ENCODE results near the gene PDCL3. TPM values are rescaled to one million over a fixed set of nuclear protein-coding genes. Genes with fewer than 3 reads are reported as not detected.

PDCL3 gene
- total RNA-seq: 17.1 and 25.5 TPM in 2 replicates

GRCh38 chr2:100562613-100563406 lies at the start of gene PDCL3:
TSS of gene PDCL3 (plus strand) at chr2:100562993. CDS start at chr2:100563068, 75 bp downstream.
- no peak for TF ChIP-seq CTCF (IDR thresholded peaks at IDR 0.05; ENCODE audit: insufficient read depth, low read depth, low read length)
- peak within 1 kb of the TSS; percentile 87 for H3K4me3 ChIP-seq (ENCODE audit: low read depth, low read length)
- DNase-seq (ENCODE audit: low read depth): peak; percentile 99

- no peak for DNase-seq (ENCODE audit: low read depth)
- H3K4me3 ChIP-seq (ENCODE audit: low read depth, low read length): no peak overlapping the region
- TF ChIP-seq CTCF (IDR thresholded peaks at IDR 0.05; ENCODE audit: insufficient read depth, low read depth, low read length): no peak
These were observed 49.1 kb upstream of the PDCL3 start for GRCh38 chr2:100513650-100514049.

GRCh38 chr2:100517556-100517955 lies 45.2 kb upstream of the PDCL3 start:
- TF ChIP-seq CTCF (IDR thresholded peaks at IDR 0.05; ENCODE audit: insufficient read depth, low read depth, low read length): no peak
- no peak overlapping the region for H3K4me3 ChIP-seq (ENCODE audit: low read depth, low read length)
- no peak for DNase-seq (ENCODE audit: low read depth)

GRCh38 chr2:100518801-100519200 lies 44.0 kb upstream of the PDCL3 start:
- H3K4me3 ChIP-seq (ENCODE audit: low read depth, low read length): no peak overlapping the region
- DNase-seq (ENCODE audit: low read depth): no peak
- TF ChIP-seq CTCF (IDR thresholded peaks at IDR 0.05; ENCODE audit: insufficient read depth, low read depth, low read length): no peak

- no peak for TF ChIP-seq CTCF (IDR thresholded peaks at IDR 0.05; ENCODE audit: insufficient read depth, low read depth, low read length)
- H3K4me3 ChIP-seq (ENCODE audit: low read depth, low read length): no peak overlapping the region
- DNase-seq (ENCODE audit: low read depth): no peak
These were observed 42.6 kb upstream of the PDCL3 start for GRCh38 chr2:100520224-100520623.

- no peak for TF ChIP-seq CTCF (IDR thresholded peaks at IDR 0.05; ENCODE audit: insufficient read depth, low read depth, low read length)
- DNase-seq (ENCODE audit: low read depth): no peak
- no peak overlapping the region for H3K4me3 ChIP-seq (ENCODE audit: low read depth, low read length)
These were observed 40.4 kb upstream of the PDCL3 start for GRCh38 chr2:100522430-100522829.

GRCh38 chr2:100524331-100524730 lies 38.5 kb upstream of the PDCL3 start:
- no peak for DNase-seq (ENCODE audit: low read depth)
- TF ChIP-seq CTCF (IDR thresholded peaks at IDR 0.05; ENCODE audit: insufficient read depth, low read depth, low read length): no peak
- no peak overlapping the region for H3K4me3 ChIP-seq (ENCODE audit: low read depth, low read length)
